ENCODE results near the gene TMEM161A.
A peak's percentile ranks its signal among the peaks of the same experiment; 100 is the strongest.
"Not testable (repeated sequence)": the region's sequence is repeated elsewhere in the genome, so short reads cannot be mapped to it uniquely, and the experiment has no call there.

TMEM161A gene

DNA sequence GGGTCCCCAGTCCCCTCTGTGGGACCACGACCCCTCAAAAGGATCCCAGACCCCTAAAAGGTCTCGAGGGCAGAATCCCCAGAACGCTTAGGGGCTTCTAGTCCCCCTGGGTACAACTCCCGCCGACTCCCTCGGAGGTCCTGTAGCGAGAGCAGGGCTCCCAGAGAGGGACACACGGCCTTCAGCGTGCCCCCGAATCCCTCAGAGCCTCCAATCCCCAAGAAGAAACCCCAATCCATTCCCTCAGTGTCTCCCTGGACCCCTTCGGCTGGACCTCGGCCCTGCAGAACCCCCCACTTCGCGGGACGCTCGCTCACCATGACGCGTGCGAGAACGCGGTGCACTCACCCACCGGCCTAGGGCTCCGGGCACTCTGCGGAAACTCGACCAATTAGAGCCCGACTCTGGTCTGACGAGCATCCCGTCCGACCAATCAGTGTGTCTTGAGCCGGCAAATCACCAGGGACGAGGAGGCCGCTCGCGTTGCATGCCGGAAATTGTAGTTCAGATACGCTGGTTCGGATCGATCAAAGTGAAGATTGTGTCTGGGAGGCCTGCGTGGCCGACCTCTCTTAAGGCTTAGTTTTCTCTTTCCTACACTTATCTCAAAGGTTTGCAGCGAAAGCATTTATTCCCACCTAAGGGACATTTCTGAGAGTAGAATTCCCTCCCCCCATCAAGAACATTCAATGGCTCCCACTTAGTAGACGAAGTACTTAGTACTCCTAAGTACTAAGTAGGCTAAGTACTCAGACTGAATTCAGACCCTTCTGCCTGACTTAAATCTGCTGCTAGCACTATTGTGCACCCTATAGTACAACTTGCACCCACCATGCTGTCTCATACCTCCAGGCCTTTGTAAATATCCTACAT is at the start of gene TMEM161A:
Gene TMEM161A, minus strand, starts transcription at position 370 of the 873 bp plus-strand sequence. Its CDS starts 50 bp downstream, at position 320.
- peak; percentile 93 to 98 for DNase-seq (ENCODE audit: low spot score in 2 of 2)
- Mint-ChIP-seq H3K36me3 (peaks cover 7% of the 10 kb centered on the region), H3K4me3 (peak within 1 kb of the TSS; percentile 96), H3K27ac (peak within 1 kb of the TSS; percentile 98), H3K9me3 (no peaks in the 10 kb centered on the region), H3K4me1 (peaks cover 32% of the 10 kb centered on the region)
- ATAC-seq = peak; percentile 100

DNA sequence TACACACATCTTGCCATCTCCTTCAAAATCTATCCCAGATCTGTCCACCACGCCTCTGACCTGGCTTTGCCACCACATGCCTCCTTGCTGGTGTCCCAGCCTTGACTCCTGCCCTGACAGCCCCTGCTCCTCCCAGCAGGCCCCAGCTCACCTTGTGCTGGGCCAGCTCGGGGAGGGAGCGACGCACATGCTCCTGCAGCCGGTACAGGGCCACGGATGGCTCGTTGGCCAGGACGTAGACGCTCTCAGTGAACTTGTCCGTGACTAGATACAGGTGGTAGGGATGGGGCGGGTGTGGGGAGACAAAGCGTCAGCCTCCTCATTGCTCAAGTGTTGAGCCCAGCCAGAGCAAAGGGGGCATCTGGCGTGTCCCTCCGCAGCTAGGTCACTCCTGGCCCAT is 48.5 kb upstream of the TMEM161A start:
- ATAC-seq (no peak), DNase-seq (ENCODE audit: low spot score in 2 of 2) (no peak)
- H3K4me3 Mint-ChIP-seq = no peak overlapping the region
- peaks cover 42% of the 10 kb centered on the region for H3K4me1 Mint-ChIP-seq
- peak overlapping the region; percentile 64 for H3K27ac Mint-ChIP-seq
- H3K36me3 Mint-ChIP-seq = peaks cover 50% of the 10 kb centered on the region
- H3K9me3 Mint-ChIP-seq = no peaks in the 10 kb centered on the region

DNA sequence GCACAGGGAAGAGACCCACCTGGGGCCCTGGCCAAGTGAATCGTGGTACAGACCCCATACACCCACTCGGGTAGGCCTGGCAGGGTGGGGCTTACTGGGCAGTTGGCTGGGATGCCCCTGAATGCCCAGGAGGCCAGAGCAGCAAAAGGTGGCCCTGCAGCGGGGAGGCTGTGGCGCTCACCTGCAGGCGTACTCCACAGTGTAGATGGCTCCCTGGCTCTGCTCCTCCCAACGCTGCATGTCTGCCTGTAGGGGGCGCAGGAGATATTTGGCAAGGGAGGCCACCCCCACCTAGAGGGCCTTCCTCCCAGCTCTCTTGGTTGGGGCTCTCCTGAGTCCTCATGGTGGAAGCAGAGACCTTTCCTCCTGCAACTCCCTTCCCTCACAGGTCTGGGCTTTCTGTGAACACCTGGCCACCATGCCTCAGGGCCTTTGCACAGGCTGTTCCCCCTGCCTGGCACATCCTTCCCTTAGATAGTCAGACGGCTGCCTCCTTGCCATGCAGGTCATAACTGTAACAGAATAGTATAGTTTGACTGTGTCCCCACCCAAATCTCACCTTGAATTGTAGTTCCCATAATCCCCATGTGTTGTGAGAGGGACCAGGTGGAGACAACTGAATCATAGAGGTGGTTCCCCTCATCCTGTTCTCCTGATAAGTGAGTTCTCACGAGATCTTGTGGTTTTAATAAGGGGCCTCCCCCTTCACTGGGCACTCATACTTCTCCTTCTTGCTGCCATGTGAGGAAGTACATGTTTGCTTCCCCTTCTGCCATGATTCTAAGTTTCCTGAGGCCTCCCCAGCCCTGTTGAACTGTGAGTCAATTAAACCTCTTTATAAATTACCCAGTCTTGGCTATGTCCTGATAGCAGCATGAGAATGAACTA is 47.8 kb upstream of the TMEM161A start:
- ATAC-seq = peak; percentile 90
- Mint-ChIP-seq H3K4me3 (no peak overlapping the region), H3K4me1 (peaks cover 35% of the 10 kb centered on the region), H3K36me3 (peaks cover 52% of the 10 kb centered on the region), H3K9me3 (no peaks in the 10 kb centered on the region), H3K27ac (peak overlapping the region; percentile 64)
- DNase-seq (ENCODE audit: low spot score in 2 of 2) = peak; percentile 48 to 79

DNA sequence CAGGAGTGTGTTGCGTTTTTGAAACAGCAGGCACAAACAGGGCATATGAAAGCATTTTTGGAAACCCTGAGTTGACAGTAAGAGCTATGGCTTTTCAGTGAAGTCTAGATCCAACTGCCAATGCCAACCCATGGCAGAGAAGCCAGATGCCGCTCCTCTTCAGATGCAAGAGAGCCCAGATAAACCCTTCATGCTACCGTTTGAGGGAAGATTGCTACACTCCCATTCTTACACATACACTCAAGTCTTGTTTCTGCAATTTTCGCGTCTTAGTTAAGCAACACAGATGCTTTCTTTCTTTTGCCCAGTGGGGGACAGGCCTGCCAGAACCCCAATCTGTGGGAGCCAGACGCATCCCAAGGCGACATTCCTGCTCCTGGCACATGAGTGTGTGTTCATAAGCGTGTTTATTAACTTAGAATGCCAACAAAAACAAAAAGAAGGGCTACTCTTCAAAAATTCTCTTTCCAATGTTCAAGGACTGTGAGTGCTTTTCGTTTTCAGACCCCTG is 43.3 kb upstream of the TMEM161A start:
- Mint-ChIP-seq H3K36me3 (peaks cover 65% of the 10 kb centered on the region), H3K27ac (no peak overlapping the region), H3K9me3 (no peaks in the 10 kb centered on the region), H3K4me1 (peaks cover 7% of the 10 kb centered on the region), H3K4me3 (no peak overlapping the region)
- no peak for ATAC-seq
- DNase-seq (ENCODE audit: low spot score in 2 of 2) = no peak

DNA sequence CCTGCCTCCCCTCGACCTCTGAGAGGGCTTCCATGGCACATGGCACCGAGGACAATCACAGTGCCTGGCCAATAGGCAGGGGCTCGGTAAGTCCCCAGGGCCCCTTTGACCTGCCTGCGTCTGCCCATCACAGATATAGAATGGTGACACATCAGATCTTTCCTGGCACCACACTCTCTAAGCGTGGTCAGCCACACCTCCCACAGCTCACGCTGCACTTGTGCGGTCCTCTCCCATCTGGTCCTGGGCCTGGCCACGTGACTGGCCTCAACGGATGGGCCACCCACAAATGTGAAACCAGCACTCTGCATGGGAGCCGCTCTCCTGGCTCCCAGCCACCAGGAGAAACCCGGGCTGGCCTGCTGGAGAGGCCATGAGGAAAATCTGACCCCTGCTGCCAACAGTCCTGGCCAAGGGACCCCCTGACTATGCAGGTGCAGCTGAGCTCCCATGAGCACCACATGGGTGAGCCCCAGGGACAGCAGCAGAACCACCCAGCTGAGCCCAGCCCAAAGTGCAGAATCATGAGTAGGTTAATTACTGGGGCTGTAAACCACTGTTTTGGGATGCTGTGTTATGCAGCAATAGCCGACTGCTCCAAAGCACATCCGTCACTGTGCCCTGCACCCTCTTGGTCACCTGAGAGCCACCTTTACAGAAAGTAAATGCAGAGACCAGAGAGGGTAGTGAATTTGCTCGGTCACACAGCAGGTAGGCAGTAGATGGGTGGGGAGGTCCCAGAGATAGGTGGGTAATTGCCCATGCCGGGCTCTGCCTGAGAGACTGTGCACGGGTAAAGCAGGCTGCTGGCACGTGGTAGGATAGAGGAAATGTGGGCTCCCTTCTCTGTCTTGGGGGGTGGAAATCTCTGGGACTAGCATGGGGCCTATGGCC is 41.5 kb upstream of the TMEM161A start:
- H3K36me3 Mint-ChIP-seq = peaks cover 60% of the 10 kb centered on the region
- DNase-seq (ENCODE audit: low spot score in 2 of 2) (no peak), ATAC-seq (peak; percentile 9)
- no peaks in the 10 kb centered on the region for H3K9me3 Mint-ChIP-seq
- no peaks in the 10 kb centered on the region for H3K4me1 Mint-ChIP-seq
- no peak overlapping the region for H3K4me3 Mint-ChIP-seq
- H3K27ac Mint-ChIP-seq = peak overlapping the region; percentile 58

DNA sequence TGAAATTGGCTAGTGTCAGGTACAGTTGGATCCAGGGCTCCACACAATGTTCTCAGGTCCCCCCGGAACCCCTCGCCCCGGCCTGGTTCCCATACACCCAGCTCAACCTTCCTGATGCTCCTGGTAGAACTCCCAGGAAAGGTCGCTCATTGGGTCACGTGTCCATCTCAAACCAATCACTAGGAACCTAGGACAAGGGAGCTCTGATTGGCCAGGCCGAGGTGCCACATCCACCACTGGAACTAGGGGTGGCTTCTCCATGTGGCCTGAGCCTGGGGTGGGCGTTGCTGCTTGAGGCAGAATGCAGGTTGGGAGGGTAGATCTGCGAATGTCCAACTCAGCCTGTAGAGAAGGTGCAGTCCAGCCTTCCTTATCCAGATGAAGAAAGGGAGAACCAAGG is 38.7 kb upstream of the TMEM161A start:
- Mint-ChIP-seq H3K36me3 (peaks cover 37% of the 10 kb centered on the region), H3K9me3 (no peaks in the 10 kb centered on the region), H3K4me1 (no peaks in the 10 kb centered on the region), H3K27ac (no peak overlapping the region), H3K4me3 (no peak overlapping the region)
- ATAC-seq (no peak), DNase-seq (ENCODE audit: low spot score in 2 of 2) (no peak)

DNA sequence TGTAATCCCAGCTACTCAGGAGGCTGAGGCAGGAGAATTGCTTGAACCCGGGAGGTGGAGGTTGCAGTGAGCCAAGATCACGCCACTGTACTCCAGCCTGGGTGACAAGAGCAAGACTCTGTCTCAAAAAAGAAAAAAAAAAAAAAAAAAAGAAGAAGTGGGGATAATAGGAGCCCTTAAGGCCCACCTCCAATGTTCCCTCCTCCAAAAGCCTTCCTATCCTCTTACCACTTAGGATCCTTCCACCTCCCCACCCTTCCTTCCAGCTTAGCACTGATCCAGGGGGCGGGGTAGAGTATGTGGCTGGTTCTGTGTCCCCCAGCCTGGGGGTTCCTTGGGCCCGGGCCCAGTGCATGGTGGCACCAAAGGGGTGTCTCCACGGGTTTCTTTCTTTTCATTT is 35.0 kb upstream of the TMEM161A start:
- DNase-seq (ENCODE audit: low spot score in 2 of 2); H3K27ac Mint-ChIP-seq; H3K9me3 Mint-ChIP-seq; H3K4me3 Mint-ChIP-seq; ATAC-seq: not testable (repeated sequence)
- peaks cover 17% of the 10 kb centered on the region for H3K36me3 Mint-ChIP-seq
- peaks cover 23% of the 10 kb centered on the region for H3K4me1 Mint-ChIP-seq

DNA sequence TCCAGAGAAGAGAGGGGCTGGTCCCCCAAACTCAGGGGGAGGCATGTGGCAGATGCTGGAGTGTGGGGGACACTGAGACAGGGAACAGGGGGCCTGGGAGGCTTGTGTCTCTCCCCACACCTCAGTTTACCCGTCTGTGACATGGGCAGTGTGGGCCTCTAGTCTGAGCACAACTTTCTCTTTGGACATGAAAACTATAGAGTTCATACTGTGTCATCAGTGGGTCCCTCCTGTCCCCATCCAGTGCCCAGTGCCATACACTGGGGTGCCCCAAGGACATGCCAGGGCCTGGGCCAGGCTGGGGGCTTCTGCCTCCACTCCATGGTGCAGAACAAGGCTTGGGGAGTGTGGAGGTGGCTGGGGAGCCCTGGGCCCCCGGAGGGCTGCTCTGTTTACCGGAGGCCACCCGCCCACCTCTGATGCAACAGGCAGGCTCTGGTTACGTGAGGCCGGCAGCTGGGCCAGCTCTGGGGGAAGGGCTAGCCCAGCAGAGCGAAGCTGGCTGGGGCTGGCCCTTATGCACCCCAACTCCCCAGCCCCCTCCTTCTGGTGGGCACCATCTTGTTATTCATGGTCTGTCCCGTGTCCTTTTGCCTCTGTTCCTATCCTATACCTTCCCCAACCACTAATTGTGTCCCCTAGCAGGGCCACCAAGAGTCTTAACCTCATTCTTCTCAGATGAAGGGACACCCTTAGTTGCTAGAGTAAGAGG is 33.7 kb upstream of the TMEM161A start:
- no peak for ATAC-seq
- no peaks in the 10 kb centered on the region for H3K9me3 Mint-ChIP-seq
- no peak overlapping the region for H3K4me3 Mint-ChIP-seq
- H3K27ac Mint-ChIP-seq = no peak overlapping the region
- H3K4me1 Mint-ChIP-seq = peaks cover 23% of the 10 kb centered on the region
- H3K36me3 Mint-ChIP-seq = peaks cover 6% of the 10 kb centered on the region
- DNase-seq (ENCODE audit: low spot score in 2 of 2) = no peak

DNA sequence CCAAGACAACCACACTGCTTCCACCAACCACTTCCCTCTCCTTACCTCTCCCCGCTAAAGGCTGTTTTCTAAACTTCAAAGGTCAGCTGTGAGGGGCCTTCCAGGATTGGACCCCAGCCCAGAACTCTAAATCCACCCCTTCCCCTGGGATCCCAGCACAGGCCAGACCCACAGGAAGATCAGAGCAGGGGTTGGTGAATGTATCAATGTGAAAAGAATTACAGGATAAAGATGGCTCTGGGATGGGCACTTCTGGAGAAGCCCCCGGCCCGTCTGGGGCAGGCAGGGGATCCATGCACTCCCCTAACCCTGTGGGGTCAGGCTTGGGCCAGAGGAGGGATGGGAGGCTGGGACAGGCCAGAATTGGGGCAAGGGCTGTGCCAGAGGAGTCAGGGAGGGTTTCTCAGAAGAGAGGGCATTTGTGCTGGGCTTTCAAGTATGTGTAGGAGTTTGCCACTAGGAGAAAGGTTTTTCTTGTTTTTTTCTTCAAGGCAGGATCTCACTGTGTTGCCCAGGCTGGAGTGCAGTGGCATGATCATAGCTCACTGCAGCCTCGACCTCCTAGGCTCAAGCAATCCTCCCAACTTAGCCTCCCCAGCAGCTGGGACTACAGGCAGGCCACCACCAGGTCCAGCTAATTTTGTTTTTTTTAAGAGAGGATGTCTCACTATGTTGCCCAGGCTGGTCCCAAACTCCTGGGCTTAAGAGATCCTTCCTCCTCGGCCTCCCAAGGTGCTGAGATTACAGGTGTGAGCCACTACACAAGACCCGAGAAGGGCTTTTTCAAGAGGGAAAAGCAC is 32.8 kb upstream of the TMEM161A start:
- H3K36me3 Mint-ChIP-seq = no peaks in the 10 kb centered on the region
- peaks cover 23% of the 10 kb centered on the region for H3K4me1 Mint-ChIP-seq
- H3K27ac Mint-ChIP-seq = no peak overlapping the region
- DNase-seq (ENCODE audit: low spot score in 2 of 2) (no peak), ATAC-seq (no peak)
- peak overlapping the region; percentile 56 for H3K4me3 Mint-ChIP-seq
- H3K9me3 Mint-ChIP-seq = no peaks in the 10 kb centered on the region

DNA sequence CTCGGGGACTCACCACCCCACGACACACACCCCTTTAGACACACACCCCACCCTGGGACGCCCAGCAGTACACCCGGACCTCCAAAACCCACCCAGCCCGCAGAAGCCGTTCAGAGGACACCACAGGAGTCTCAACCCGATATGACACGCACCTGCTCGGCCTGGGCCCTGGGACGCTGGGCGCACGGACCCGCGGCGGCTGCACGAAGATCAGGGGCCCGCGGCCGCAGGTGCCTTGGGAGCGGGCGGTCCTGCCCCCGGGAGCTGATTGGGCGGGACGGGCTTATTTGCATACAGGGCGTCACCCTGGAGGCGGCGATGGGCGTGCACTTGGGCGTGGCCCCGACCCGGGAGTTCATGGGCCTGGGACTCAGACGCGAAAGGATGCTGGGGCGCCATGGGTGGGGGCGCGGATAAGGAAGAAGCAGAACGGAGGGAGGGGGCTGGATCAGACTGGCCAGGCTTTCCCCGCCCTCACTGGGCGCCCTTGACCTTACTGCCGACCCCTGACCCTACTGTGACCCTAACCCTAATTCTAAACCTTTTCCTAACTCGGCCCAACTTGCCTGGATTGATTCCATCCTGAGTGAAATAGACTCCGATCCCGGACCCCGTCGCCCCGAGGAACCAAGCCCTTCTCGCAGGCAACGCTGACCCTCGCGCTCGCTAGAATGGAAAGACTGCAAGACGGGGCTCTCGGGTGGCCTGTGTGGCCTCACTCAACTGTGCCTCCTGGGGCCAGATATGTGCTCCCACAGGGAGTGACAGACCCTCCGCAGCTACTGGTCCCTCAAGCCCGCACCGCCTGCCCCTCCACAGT is 32.0 kb upstream of the TMEM161A start, which contains the start of gene MEF2B:
Gene MEF2B, minus strand, starts transcription at position 211 of the 820 bp plus-strand sequence. CDS start 19,528 bp downstream, outside the sequence.
- peak within 1 kb of the TSS; percentile 57 for H3K27ac Mint-ChIP-seq
- DNase-seq (ENCODE audit: low spot score in 2 of 2) = peak; percentile 40 to 79
- peaks cover 26% of the 10 kb centered on the region for H3K4me1 Mint-ChIP-seq
- no peaks in the 10 kb centered on the region for H3K36me3 Mint-ChIP-seq
- peak; percentile 88 for ATAC-seq
- peak within 1 kb of the TSS; percentile 56 for H3K4me3 Mint-ChIP-seq
- H3K9me3 Mint-ChIP-seq = no peaks in the 10 kb centered on the region

DNA sequence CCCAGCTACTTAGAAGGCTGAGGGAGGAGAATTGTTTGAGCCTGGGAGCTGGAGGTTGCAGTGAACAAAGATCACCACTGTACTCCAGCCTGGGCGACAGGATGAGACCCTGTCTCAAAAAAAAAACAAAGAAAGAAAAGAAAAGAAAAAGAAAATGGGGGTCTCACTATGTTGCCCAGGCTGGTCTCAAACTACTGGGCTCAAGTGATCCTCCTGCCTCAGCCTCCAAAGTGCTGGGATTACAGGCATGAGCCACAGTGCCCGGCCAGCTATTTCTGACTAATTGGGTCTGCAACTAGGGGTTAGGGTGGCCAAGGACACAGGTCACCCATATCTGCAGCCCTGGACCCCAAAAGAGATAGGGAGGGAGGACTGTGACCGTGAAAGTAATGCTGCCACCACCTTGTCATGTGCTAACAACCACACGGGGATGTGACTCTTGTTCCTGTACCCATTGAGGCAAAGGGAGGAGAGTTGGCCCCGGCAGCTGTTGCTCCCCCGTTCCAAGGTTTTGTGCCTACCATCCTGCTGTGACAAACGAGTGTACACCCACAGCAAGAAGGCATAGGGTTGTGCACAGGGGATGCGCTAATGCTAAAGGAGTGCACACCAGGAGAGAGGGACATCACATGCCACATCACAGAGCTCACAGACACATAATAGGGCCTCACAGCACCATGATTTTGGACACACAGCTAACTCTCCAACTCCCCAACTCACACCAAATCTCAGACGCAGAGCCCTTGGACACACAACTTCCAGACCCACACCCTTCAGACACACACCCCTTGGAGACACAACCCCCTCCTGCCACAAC is 31.2 kb upstream of the TMEM161A start:
- DNase-seq (ENCODE audit: low spot score in 2 of 2) (no peak), ATAC-seq (no peak)
- H3K27ac Mint-ChIP-seq = peak overlapping the region; percentile 57
- H3K9me3 Mint-ChIP-seq = no peaks in the 10 kb centered on the region
- H3K36me3 Mint-ChIP-seq = no peaks in the 10 kb centered on the region
- H3K4me1 Mint-ChIP-seq = peaks cover 30% of the 10 kb centered on the region
- H3K4me3 Mint-ChIP-seq = peak overlapping the region; percentile 56

DNA sequence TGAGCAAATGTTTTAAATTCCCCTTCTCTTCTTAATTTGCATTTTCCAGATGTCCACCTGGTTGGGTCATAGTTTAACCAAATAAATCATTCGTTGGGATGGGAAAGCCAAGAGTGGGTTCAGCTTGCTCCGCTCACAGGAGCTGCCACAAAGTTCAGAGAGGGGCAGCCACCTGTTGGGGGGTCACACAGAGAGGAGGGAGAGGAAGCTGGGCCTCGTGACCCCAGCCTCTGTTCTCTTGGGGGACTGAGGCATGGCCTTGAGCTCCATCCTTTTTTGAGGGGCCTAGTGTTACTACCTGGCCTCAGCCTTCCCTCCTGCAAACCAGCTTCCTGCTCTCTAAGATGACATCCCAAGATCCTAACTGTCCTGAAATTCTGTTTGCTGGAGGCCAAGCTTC is 29.3 kb upstream of the TMEM161A start:
- no peaks in the 10 kb centered on the region for H3K36me3 Mint-ChIP-seq
- H3K4me1 Mint-ChIP-seq = peaks cover 30% of the 10 kb centered on the region
- no peak for ATAC-seq
- H3K4me3 Mint-ChIP-seq = no peak overlapping the region
- H3K9me3 Mint-ChIP-seq = no peaks in the 10 kb centered on the region
- DNase-seq (ENCODE audit: low spot score in 2 of 2) = no peak
- H3K27ac Mint-ChIP-seq = no peak overlapping the region

All from stimulated activated effector memory CD8-positive, alpha-beta T cell treated with anti-CD3 and anti-CD28 coated beads, Interleukin-12 subunit alpha, Interleukin-12 subunit beta, amount 100 ng/mL, for 72 hours (primary cell).